Stimulated activated CD8-positive, alpha-beta memory T cell treated with anti-CD3 and anti-CD28 coated beads, Interleukin-4, amount 100 ng/mL, for 1 hour (primary cell): Measurements from ENCODE around the gene MOGAT1.
"Not testable (repeated sequence)": the region's sequence is repeated elsewhere in the genome, so short reads cannot be mapped to it uniquely, and the experiment has no call there.

Experiments used
- DNase-seq, 2 donors: peaks; one replicate each; pipeline ENCODE4 v3.0.0-alpha.2; 2020; ENCODE audit warnings: low read depth in 2 of 2, low spot score in 1 of 2

The MOGAT1 gene

DNA sequence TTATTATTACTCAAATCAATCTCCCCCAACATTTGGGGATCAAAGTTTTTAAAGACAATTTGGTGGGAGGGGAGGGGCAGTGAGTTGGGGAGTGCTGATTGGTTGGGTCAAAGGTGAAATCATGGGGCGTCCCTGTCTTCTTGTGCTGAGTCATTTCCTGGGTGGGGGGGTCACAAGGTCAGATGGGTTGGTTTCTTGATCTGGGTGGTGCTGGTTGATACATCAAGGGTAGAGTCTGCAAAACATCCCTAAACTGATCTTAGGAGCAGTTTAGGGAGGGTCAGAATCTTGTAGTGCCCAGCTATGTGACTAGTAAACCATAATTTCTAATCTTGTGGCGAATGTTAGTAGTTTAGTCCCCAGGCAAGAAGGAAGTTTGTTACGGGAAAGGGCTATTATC, 67.4 kb downstream of the MOGAT1 start:
- DNase-seq, result no peak

DNA sequence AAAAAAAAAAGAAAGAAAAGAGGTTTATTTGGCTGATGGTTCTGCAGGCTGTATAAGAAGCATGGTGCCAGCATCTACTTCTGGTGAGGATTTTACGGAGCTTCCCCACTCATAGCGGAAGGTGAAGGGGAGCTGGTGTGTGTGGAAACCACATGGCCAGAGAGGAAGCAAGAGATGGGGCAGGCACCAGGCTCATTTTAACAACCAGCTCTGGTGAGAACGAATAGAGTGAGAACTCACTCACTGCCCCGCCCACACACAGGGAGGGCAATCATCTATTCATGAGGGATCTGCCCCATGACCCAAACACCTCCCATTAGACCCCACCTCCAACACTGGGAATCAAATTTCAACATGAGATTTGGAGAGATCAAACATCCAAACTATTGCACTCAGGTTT, 68.5 kb downstream of the MOGAT1 start:
- DNase-seq, result no peak

DNA sequence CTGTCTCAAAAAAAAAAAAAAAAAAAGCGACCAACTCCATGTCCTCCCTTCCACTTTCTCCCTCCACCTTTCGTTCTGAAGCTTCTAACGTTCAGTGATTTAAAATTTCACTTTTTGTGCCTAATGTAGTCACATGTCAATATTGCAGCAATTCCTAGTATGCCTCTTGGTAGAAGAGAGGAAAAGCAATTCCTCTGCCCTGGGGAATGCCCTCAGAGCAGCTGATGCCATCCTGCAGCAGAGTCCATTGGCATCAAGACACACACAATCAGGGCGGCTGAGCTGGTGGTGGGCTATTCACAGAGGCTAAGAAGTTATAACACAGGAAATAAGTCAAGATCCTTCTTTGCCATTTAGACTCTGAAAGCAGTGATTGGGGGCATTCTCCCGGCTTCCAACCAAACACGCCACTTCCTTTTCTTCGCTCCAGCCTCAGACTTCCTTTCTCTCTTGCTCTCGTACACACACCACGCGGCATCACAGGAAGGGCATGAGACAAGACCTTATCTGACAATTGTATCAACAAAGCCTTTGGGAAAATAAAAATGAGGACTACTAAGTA, 71.9 kb downstream of the MOGAT1 start:
- no peak for DNase-seq

DNA sequence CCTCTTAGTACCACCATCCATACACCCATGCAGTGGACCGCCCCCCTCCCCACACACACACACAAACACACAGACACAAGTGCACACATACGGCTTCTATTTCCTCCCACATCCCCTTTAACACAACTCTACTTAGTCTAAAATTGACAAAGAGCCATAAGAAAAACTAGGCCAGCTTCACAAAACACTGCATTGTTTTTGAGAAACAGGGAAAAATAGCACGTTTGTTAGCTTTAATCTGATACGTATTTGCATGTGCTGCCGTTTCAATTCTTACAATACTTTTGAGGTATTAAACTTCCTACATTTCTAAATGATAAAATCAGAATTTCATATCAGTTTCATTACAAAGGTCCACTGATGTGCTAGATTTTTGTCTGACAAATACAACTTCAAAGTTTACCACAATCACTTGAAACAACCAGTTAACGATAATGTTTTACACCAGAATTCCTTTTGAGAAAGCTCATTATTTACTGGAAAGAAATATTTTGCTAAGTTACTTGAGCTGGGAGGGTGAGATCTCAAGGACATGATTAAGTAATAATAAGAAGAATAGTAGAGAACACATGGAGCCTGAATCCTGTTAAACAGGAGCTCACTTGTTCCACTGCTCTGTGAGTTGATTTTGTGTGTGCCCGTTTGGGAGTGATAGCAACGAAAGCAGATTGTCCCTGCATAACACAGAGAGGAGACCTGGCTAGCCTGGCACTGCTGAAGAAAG, 74.5 kb downstream of the MOGAT1 start:
- no peak for DNase-seq

DNA sequence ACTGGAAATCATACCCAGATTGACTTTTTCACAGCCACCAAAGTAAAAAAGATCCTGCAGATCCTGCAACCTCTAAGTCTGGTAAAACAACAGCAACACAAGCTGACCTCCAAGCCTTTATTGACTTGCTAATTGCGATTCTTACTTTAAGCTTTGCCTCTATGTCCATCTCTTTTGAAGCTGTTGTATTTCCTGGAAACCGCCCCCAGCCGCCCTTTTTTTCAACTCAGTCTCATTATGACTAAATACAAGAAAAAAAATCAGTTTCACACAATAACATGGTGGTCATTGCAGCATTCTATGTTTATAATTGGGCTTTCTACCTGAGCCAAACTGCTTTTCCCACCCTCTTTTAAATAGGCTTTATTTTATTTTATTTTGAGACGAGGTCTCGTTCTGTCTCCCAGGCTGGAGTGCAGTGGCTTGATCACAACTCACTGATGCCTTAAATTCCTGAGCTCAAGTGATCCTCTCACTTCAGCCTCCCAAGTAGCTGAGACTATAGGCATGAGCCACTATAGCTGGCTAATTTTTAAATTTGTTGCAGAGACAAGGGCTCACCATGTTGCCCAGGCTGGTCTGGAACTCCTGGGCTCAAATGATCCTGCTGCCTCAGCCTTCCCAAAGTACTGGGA, 76.2 kb downstream of the MOGAT1 start:
- no peak for DNase-seq

DNA sequence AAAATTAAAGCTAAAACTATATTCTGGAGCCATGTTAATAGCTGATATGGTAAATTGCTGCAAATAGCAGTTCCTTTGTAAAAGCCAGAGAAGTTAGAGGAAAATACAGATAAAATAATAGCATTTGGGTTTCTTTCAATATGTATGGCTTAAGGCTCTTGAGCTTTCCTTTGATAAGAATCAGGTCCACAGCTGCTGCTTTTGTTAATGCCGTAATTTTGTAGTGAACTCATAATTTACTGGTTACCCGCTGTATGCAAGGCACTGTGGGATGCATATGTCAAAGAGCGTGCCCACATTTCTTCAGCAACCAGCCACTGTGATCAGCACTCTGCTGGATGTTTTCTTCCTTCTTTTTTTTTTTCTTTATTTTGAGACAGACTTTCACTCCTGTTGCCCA, 79.1 kb downstream of the MOGAT1 start:
- DNase-seq, result no peak

DNA sequence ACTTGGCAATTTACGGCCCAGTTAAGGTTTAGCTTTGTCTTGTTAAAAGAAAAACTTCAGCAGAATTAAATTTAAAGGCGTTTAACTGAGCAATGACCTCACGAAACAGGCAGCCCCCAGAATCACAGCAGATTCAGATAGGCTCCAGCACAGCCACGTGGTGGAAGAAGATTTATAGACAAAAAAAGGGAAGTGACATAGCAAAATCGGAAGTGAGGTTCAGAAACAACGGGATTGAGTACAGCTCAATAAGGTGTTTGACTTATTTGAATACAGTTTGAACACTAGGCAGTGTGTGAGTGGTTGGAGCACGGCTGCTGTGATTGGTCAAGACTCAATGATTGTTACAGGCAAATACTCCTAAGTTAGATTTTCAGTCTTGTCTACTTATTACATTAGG, 79.8 kb downstream of the MOGAT1 start:
- no peak for DNase-seq

DNA sequence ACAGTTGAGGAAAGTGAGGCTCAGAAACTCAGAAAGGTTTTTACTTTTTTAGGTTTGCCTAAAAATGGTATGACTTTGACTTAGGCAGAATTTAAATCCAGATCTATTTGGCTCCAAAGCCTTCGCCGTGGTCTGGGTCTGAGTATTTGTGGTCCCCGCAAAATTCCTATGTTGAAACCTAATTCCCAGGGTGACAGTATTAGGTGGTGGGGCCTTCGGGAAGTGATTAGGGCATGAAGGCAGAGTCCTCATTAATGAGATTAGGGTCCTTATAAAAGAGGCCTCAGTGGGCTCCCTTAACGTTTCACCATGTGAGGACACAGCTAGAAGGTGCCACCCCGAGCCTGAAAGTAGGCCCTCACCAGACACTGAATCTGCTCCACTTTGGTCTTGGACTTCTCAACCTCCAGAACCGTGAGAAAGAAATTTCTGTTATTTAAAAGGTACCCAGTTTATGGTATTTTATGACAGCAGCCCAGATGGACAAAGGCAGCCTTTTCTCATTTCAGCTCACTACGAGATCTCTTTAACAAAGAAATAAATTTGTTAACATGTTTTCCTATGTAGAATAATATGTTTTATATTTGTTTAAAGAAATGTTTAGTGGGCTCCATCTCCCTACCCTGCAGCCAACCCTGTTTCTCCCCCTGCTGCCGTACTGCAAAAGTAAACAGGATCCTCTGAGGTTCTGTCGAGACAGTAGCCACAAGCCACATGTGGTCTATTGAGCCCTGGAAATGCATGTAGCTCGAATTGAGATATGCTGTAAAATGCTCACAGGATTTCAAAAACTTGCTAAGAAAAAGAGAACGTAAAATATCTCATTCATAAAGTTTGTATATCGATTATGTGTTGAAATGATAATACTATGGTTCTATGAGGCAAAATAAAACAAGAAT, 80.6 kb downstream of the MOGAT1 start:
- no peak for DNase-seq

DNA sequence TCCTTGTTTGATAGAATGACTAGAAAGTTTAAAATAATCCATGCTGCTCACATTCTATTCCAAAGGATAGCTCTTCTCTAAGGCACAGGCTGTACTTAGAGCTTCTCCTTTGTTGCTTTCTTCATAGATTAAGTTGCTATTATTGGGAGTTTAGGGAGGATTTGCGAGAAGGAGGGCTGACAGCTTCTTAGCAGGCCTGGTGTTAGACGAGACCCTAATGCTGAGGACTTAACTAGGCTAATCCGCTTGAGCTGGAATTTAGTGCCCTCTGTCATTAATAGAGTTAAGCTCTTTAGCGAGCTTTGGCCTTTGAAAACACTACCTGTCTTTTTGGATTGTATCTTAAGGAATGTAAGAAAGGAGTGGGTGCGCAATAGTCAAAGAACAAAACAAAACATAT, 81.3 kb downstream of the MOGAT1 start:
- no peak for DNase-seq

DNA sequence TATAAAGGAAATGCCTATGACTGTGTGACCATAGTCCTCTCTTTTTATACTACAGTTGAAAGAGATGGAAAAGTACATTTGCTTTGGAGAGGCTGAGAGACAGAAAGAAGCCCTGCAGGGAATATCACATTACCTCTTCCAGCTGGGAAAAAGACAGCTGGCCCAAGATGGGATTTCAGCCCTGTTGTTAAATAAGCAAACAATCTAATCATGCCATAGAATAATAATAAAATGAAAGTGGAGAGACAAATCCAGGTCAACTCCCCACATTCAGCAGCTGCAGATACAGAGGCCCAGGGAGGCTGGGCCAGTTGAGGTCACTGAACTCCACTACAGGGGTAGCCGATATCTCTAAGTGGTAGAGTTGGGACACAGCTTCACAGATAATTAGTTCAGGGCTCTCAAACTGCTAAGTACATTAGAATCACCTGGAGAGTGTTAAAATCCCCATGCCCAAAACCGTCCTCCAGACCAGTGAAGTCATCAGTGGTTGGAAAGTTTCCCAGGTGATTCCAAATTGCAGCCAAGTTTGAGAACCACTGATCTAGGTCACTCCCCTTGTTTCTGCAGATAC, 81.9 kb downstream of the MOGAT1 start:
- no peak for DNase-seq

DNA sequence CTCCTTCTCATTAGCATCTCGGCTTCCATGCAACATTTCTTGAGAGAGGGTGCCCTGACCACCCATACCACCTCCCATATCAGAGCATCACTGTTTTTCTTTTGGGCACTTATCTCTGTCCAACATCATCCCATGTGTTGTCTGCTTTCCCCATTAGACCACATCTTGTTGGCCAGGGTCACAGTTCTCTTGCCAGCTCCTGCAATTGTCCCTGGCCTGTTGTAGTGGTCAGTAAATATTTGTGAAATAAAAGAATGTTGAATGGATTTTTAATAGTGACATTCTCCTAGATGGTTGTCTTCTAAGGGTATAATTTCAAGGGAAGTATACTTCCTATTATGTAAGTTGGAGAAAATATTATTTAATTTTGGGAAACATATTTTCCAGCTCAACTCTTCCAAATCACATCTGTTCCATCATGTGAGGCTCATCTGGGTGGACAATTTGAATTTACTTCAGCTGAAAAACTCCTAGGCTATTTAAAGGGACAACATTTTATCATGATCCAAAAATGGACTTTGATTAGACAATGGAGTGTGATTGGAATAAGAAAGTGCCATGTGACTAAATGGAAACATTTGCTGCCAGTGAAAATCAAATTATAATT, 83.0 kb downstream of the MOGAT1 start:
- DNase-seq, result no peak

DNA sequence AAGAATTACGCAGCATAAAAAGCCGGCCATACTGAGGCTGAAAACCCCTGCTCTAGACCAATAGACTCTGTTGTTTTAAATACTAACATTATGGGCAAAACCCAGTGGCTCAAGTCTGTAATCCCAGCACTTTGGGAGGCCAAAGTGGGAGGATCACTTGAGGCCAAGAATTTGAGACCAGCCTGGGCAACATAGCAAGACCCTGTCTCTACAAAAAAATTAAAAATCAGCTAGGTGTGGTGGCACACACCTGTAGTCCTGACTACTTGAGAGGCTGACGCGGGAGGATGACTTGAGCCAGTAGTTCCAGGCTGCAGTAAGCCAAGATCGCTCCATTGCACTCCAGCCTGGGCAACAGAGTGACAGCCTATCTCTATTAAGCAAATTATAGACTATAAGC, 84.1 kb downstream of the MOGAT1 start:
- DNase-seq, result not testable (repeated sequence)

DNA sequence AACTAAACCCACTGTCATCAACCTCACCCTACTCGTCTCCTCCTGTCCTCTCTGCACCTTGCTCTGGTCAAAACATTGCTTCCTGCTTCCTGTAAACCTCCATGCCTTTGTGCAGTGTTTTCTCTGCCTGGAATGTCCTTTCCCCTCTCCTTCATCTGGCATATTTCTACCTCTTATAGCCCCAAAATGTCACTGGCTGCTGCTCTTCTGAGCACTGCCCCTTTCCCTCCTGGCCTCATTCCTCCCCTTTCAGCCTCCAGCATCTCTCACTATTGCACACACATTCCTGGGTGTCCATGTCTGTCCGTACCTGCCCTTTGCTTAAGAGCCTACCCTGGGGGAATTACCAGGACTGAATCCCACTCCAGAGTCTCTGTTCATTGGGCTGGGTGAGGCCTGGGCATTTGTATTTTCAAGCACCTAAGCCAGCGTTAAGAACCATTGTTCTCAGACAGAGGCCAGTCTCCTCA, 84.9 kb downstream of the MOGAT1 start:
- no peak for DNase-seq

DNA sequence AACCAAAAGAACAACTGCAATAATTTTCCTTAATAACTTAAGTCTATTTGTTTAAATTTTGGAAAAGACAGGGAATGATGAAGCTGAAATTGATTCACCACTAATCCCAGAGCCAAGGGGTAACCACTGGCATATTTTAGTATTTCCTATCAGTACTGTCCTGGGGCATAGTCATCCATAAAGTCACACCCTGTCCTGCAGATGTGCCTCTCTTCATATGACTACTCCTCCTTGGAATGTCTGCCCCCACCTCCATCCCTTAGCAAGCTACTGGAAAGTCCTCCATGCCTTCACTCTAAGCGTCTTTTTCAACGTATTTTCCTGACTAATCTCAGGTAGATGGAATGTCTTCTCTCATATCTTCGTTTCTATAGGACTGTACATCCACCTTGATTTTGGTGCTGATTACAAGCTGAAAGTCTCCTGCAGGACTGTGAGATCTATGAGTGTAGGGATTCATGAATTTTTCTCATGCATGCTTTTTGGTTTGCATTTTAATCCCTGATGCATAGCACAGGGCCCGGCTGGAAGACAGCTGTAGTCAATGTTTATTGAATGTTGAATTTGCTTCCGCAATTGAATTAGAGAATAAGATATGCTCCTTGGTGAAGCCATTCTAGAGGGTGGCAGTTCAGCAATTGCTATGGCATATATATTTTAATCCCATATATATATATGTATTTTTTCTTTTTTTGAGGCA, 85.6 kb downstream of the MOGAT1 start:
- DNase-seq, result no peak
